IPS-18c (cell line): ENCODE results near the gene HMGCL.
A peak's percentile ranks its signal among the peaks of the same experiment; 100 is the strongest.
"Not testable (repeated sequence)": the region's sequence is repeated elsewhere in the genome, so short reads cannot be mapped to it uniquely, and the experiment has no call there.

Source experiments
- H3K4me3 ChIP-seq: 2 replicates; pipeline ENCODE4 v1.7.0; 2013; ENCODE audit warnings: low read depth, mild to moderate bottlenecking, low read length, moderate library complexity; ENCODE audit not compliant: insufficient read depth
- H3K9me3 ChIP-seq: one replicate; pipeline ENCODE4 v1.6.1; 2013; ENCODE audit warnings: mild to moderate bottlenecking, low read length, moderate library complexity; ENCODE audit not compliant: control insufficient read depth, insufficient read depth

HMGCL gene

GRCh38 chr1:23825076-23825761 lies at the start of gene HMGCL:
Gene HMGCL, minus strand, starts transcription at chr1:23825429. Its CDS starts 14 bp downstream, at chr1:23825415.
- H3K9me3 ChIP-seq: no peaks in the 10 kb centered on the region
- peak within 1 kb of the TSS; percentile 83 for H3K4me3 ChIP-seq

GRCh38 chr1:23872421-23872820 lies 47.2 kb upstream of the HMGCL start:
- Histone ChIP-seq H3K4me3 (no peak overlapping the region), H3K9me3 (no peaks in the 10 kb centered on the region)

- H3K9me3 ChIP-seq: no peaks in the 10 kb centered on the region
- no peak overlapping the region for H3K4me3 ChIP-seq
Measured at GRCh38 chr1:23869051-23869450, 43.8 kb upstream of the HMGCL start.

- Histone ChIP-seq H3K4me3 (peak overlapping the region; percentile 31; the same call in 1 of the 2 replicates), H3K9me3 (no peaks in the 10 kb centered on the region)
Measured at GRCh38 chr1:23868557-23869016, 43.4 kb upstream of the HMGCL start.

GRCh38 chr1:23867895-23868556 lies 42.8 kb upstream of the HMGCL start, which contains the start of gene FUCA1:
Gene FUCA1, minus strand, starts transcription at chr1:23868290. Its CDS starts 4 bp downstream, at chr1:23868286.
- H3K9me3 ChIP-seq: no peaks in the 10 kb centered on the region
- H3K4me3 ChIP-seq: peak within 1 kb of the TSS; percentile 89

GRCh38 chr1:23867542-23867894 lies 42.3 kb upstream of the HMGCL start:
- Histone ChIP-seq H3K9me3 (no peaks in the 10 kb centered on the region), H3K4me3 (peak overlapping the region; percentile 89)

GRCh38 chr1:23865543-23865930 lies 40.3 kb upstream of the HMGCL start:
- Histone ChIP-seq H3K4me3 (no peak overlapping the region), H3K9me3 (no peaks in the 10 kb centered on the region)

- H3K9me3 ChIP-seq: no peaks in the 10 kb centered on the region
- H3K4me3 ChIP-seq: no peak overlapping the region
Measured at GRCh38 chr1:23864801-23865542, 39.7 kb upstream of the HMGCL start.

GRCh38 chr1:23862640-23863039 lies 37.4 kb upstream of the HMGCL start:
- no peaks in the 10 kb centered on the region for H3K9me3 ChIP-seq

GRCh38 chr1:23854568-23854967 lies 29.3 kb upstream of the HMGCL start:
- H3K4me3 ChIP-seq: no peak overlapping the region
- peaks cover 2% of the 10 kb centered on the region for H3K9me3 ChIP-seq

More at GRCh38 chr1:23862640-23863039, 37.4 kb upstream of the HMGCL start:
- H3K4me3 ChIP-seq: no peak overlapping the region

- not testable (repeated sequence) for H3K9me3 ChIP-seq, H3K4me3 ChIP-seq
Measured at GRCh38 chr1:23853124-23853523, 27.9 kb upstream of the HMGCL start.

- H3K4me3 ChIP-seq, H3K9me3 ChIP-seq: not testable (repeated sequence)
Measured at GRCh38 chr1:23851406-23851805, 26.2 kb upstream of the HMGCL start.

GRCh38 chr1:23848673-23849616 lies 23.7 kb upstream of the HMGCL start:
- Histone ChIP-seq H3K4me3 (no peak overlapping the region), H3K9me3 (peaks cover 2% of the 10 kb centered on the region)

- H3K9me3 ChIP-seq: not testable (repeated sequence)
Measured at GRCh38 chr1:23847482-23848095, 22.4 kb upstream of the HMGCL start.

GRCh38 chr1:23845163-23845562 lies 19.9 kb upstream of the HMGCL start:
- peaks cover 2% of the 10 kb centered on the region for H3K9me3 ChIP-seq
- no peak overlapping the region for H3K4me3 ChIP-seq

More at GRCh38 chr1:23847482-23848095, 22.4 kb upstream of the HMGCL start:
- H3K4me3 ChIP-seq: not testable (repeated sequence)

GRCh38 chr1:23843644-23844043 lies 18.4 kb upstream of the HMGCL start:
- Histone ChIP-seq H3K9me3 (peaks cover 2% of the 10 kb centered on the region), H3K4me3 (no peak overlapping the region)
